H9 (cell line): ENCODE data around the gene TAP2. TPM values are rescaled to one million over a fixed set of nuclear protein-coding genes. Genes with fewer than 3 reads are reported as not detected.

Experiments
- DNase-seq: peaks from one replicate; pipeline ENCODE4 v3.0.0-alpha.2; 2017
- H2AFZ ChIP-seq: one replicate; pipeline ENCODE4 v1.6.1; 2013; ENCODE audit warnings: mild to moderate bottlenecking, low read length, control low read depth, moderate library complexity
- H2AK5ac ChIP-seq: 2 replicates; pipeline ENCODE4 v1.6.1; 2013; ENCODE audit warnings: low read length, control low read depth, mixed read lengths; ENCODE audit not compliant: insufficient read length
- H2BK120ac ChIP-seq: one replicate; pipeline ENCODE4 v1.6.1; 2013; ENCODE audit warnings: low read depth, mild to moderate bottlenecking, low read length, control low read depth, inconsistent platforms; ENCODE audit not compliant: poor library complexity, severe bottlenecking
- H2BK12ac ChIP-seq: 2 replicates; pipeline ENCODE4 v1.6.1; 2013; ENCODE audit warnings: low read length, control low read depth, mixed read lengths, low read depth; ENCODE audit not compliant: insufficient read length
- H2BK15ac ChIP-seq: 2 replicates; pipeline ENCODE4 v1.6.1; 2013; ENCODE audit warnings: low read depth, low read length, control low read depth
- H2BK20ac ChIP-seq: one replicate; pipeline ENCODE4 v1.6.1; 2013; ENCODE audit warnings: low read depth, mild to moderate bottlenecking, low read length, control low read depth, inconsistent platforms; ENCODE audit not compliant: poor library complexity, severe bottlenecking
- H2BK5ac ChIP-seq: 2 replicates; pipeline ENCODE4 v1.6.1; 2013; ENCODE audit warnings: low read length, control low read depth, mixed read lengths; ENCODE audit not compliant: insufficient read length
- H3K14ac ChIP-seq: 2 replicates; pipeline ENCODE4 v1.6.1; 2013; ENCODE audit warnings: low read length, control low read depth; ENCODE audit not compliant: insufficient read depth
- H3K18ac ChIP-seq: 2 replicates; pipeline ENCODE4 v1.6.1; 2013; ENCODE audit warnings: low read depth, mild to moderate bottlenecking, mixed read lengths, low read length, control low read depth; ENCODE audit not compliant: insufficient read length
- H3K23ac ChIP-seq: 2 replicates; pipeline ENCODE4 v1.6.1; 2013; ENCODE audit warnings: low read length, control low read depth, mixed read lengths, low read depth; ENCODE audit not compliant: insufficient read length
- H3K23me2 ChIP-seq: 2 replicates; pipeline ENCODE4 v1.6.1; 2013; ENCODE audit warnings: low read depth, mild to moderate bottlenecking, mixed read lengths, low read length, control low read depth; ENCODE audit not compliant: insufficient read length, poor library complexity, severe bottlenecking
- H3K27ac ChIP-seq: 2 replicates; pipeline ENCODE4 v1.5.1; 2013; ENCODE audit warnings: low read length, control low read depth, mixed read lengths, low read depth; ENCODE audit not compliant: insufficient read length
- H3K27me3 ChIP-seq: 2 replicates; pipeline ENCODE4 v1.6.1; 2013; ENCODE audit warnings: low read length, control low read depth, inconsistent platforms; ENCODE audit not compliant: insufficient read depth
- H3K4ac ChIP-seq: 2 replicates; pipeline ENCODE4 v1.6.1; 2013; ENCODE audit warnings: low read depth, mild to moderate bottlenecking, control low read depth, inconsistent platforms, low read length, moderate library complexity
- H3K4me1 ChIP-seq: 2 replicates; pipeline ENCODE4 v1.6.1; 2013; ENCODE audit warnings: low read length, control low read depth, inconsistent platforms; ENCODE audit not compliant: insufficient read depth
- H3K4me2 ChIP-seq: 2 replicates; pipeline ENCODE4 v1.6.1; 2013; ENCODE audit warnings: low read length, control low read depth, mixed read lengths; ENCODE audit not compliant: insufficient read length, insufficient read depth
- H3K56ac ChIP-seq: 2 replicates; pipeline ENCODE4 v1.6.1; 2013; ENCODE audit warnings: low read depth, mild to moderate bottlenecking, mixed read lengths, low read length, control low read depth; ENCODE audit not compliant: insufficient read length
- H3K79me1 ChIP-seq: 2 replicates; pipeline ENCODE4 v1.6.1; 2013; ENCODE audit warnings: low read depth, mild to moderate bottlenecking, moderate library complexity, low read length, control low read depth, inconsistent platforms; ENCODE audit not compliant: insufficient read depth, poor library complexity, severe bottlenecking
- H3K79me2 ChIP-seq: 2 replicates; pipeline ENCODE4 v1.6.1; 2013; ENCODE audit warnings: low read length, control low read depth, inconsistent platforms; ENCODE audit not compliant: insufficient read depth
- H3K9ac ChIP-seq: 2 replicates; pipeline ENCODE4 v1.6.1; 2013; ENCODE audit warnings: low read length, control low read depth, mixed read lengths; ENCODE audit not compliant: insufficient read length; ENCODE audit errors: extremely low read depth
- H3K9me3 ChIP-seq: one replicate; pipeline ENCODE4 v1.6.1; 2013; ENCODE audit warnings: low read depth, low read length, inconsistent platforms; ENCODE audit not compliant: control insufficient read depth
- H3T11ph ChIP-seq: one replicate; pipeline ENCODE4 v1.6.1; 2013; ENCODE audit warnings: mild to moderate bottlenecking, low read length, control low read depth, inconsistent platforms
- H4K20me1 ChIP-seq: one replicate; pipeline ENCODE4 v1.6.1; 2013; ENCODE audit not compliant: control insufficient read depth, insufficient read length, insufficient read depth
- H4K5ac ChIP-seq: 2 replicates; pipeline ENCODE4 v1.6.1; 2013; ENCODE audit warnings: low read depth, mild to moderate bottlenecking, mixed read lengths, low read length, control low read depth; ENCODE audit not compliant: insufficient read length
- H4K8ac ChIP-seq: replicated peaks from 2 replicates; pipeline ENCODE4 v1.6.1; 2013; ENCODE audit warnings: low read length, control low read depth, mixed read lengths, low read depth; ENCODE audit not compliant: insufficient read length
- H4K91ac ChIP-seq: 2 replicates; pipeline ENCODE4 v1.6.1; 2013; ENCODE audit warnings: low read depth, mild to moderate bottlenecking, moderate library complexity, mixed read lengths, low read length, control low read depth; ENCODE audit not compliant: insufficient read length
- H3K27ac Mint-ChIP-seq, 3 experiments: 2 replicates in 2 of 3; 3 replicates in 1 of 3; pipeline ENCODE4 v1.8.0; 2020 to 2021; ENCODE audit warnings: mixed read lengths in 3 of 3, mild to moderate bottlenecking in 1 of 3, moderate library complexity in 1 of 3
- H3K27me3 Mint-ChIP-seq: 2 replicates; pipeline ENCODE4 v1.8.0; 2021; ENCODE audit warnings: low read depth, mild to moderate bottlenecking, moderate library complexity, mixed read lengths
- H3K36me3 Mint-ChIP-seq, 3 experiments: 2 replicates in 2 of 3; 3 replicates in 1 of 3; pipeline ENCODE4 v1.8.0; 2020 to 2021; ENCODE audit warnings: low read depth in 3 of 3, mixed read lengths in 3 of 3; ENCODE audit not compliant: insufficient read depth in 1 of 3
- H3K4me1 Mint-ChIP-seq, 2 experiments: 2 replicates each; pipeline ENCODE4 v1.8.0; 2020; ENCODE audit warnings: mixed read lengths in 2 of 2
- H3K4me3 Mint-ChIP-seq, 2 experiments: 2 replicates in 1 of 2; 3 replicates in 1 of 2; pipeline ENCODE4 v1.8.0; 2020 to 2021; ENCODE audit warnings: mild to moderate bottlenecking in 2 of 2, mixed read lengths in 2 of 2, moderate library complexity in 1 of 2
- H3K9me3 Mint-ChIP-seq, 2 experiments: 2 replicates in 1 of 2; 3 replicates in 1 of 2; pipeline ENCODE4 v1.8.0; 2020; ENCODE audit warnings: mild to moderate bottlenecking in 2 of 2, mixed read lengths in 2 of 2, moderate library complexity in 1 of 2
- WGBS: extraction: QIAGEN DNeasy Blood & Tissue Kit; methylation state at CpG from one replicate; pipeline ENCODE4 v1.1.7; 2013; ENCODE audit warnings: missing lambda C conversion rate, low lambda C conversion rate, mixed read lengths; ENCODE audit not compliant: insufficient read length; ENCODE audit errors: extremely low coverage; 5-methylcytosine and 5-hydroxymethylcytosine counted together
- total RNA-seq: library from RNA; stranded (reverse); gene quantifications from 2 replicates; pipeline ENCODE4 v1.2.1, GENCODE V29; 2021
- TF ChIP-seq, protein P1 (sequence below): fragments of 200-600 bp; sonication (generic); conservative IDR thresholded peaks from 3 replicates; pipeline ENCODE4 v1.8.0; 2021; ENCODE audit warnings: antibody characterized with exemption, mild to moderate bottlenecking

The TAP2 gene
- total RNA-seq, 1 experiment from 2014 or later: 16.3 TPM

DNA sequence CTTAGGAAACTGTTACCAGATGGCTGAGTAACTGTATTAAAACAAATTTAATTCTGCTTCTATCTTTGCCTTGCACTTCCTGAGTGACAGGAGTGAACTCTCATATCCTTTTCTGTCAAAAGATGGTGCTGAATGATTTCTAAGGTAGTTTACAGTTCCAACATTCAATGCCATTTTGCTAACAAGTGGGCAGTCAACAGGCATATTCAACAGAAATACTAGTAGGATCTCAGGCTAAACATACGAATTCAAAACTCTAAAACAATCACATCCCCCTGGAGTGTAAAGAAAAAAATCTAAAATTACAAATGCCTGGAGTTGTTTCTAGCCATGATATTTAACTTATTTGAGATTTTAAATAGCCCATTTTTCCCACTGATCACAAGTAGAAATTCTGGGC is 22.1 kb upstream of the TAP2 start:
- H2BK12ac ChIP-seq: no peak overlapping the region
- H2BK15ac ChIP-seq: no peak overlapping the region
- no CpG with 5 or more reads among the region's 1 CpG for WGBS
- H3K4me3 Mint-ChIP-seq: no peak overlapping the region
- H3K27ac Mint-ChIP-seq: peak overlapping the region in 1 of 3 experiments; percentile 72; a peak in 2 of 7 replicates
- no peaks in the 10 kb centered on the region for H3K4me1 ChIP-seq
- H3K79me1 ChIP-seq: no peaks in the 10 kb centered on the region
- no peak overlapping the region for H3K27ac ChIP-seq
- H4K20me1 ChIP-seq: no peaks in the 10 kb centered on the region
- peak overlapping the region; percentile 82 for H3T11ph ChIP-seq
- H3K79me2 ChIP-seq: no peaks in the 10 kb centered on the region
- no peak overlapping the region for H3K9ac ChIP-seq
- no peak overlapping the region for H4K91ac ChIP-seq
- no peak overlapping the region for H3K18ac ChIP-seq
- no peaks in the 10 kb centered on the region for H3K23me2 ChIP-seq
- H2BK5ac ChIP-seq: no peak overlapping the region
- peak overlapping the region; percentile 49 for H2BK20ac ChIP-seq
- H2AFZ ChIP-seq: no peak overlapping the region
- H3K9me3 ChIP-seq: no peaks in the 10 kb centered on the region
- TF ChIP-seq, protein P1, sequence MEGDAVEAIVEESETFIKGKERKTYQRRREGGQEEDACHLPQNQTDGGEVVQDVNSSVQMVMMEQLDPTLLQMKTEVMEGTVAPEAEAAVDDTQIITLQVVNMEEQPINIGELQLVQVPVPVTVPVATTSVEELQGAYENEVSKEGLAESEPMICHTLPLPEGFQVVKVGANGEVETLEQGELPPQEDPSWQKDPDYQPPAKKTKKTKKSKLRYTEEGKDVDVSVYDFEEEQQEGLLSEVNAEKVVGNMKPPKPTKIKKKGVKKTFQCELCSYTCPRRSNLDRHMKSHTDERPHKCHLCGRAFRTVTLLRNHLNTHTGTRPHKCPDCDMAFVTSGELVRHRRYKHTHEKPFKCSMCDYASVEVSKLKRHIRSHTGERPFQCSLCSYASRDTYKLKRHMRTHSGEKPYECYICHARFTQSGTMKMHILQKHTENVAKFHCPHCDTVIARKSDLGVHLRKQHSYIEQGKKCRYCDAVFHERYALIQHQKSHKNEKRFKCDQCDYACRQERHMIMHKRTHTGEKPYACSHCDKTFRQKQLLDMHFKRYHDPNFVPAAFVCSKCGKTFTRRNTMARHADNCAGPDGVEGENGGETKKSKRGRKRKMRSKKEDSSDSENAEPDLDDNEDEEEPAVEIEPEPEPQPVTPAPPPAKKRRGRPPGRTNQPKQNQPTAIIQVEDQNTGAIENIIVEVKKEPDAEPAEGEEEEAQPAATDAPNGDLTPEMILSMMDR: no peak
- peaks cover under 1% of the 10 kb centered on the region; the same call in 1 of the 2 replicates for H3K27me3 ChIP-seq
- H4K5ac ChIP-seq: no peak overlapping the region
- H3K4me2 ChIP-seq: no peak overlapping the region
- no peak overlapping the region for H3K23ac ChIP-seq
- H2BK120ac ChIP-seq: no peak overlapping the region
- DNase-seq: no peak
- H3K14ac ChIP-seq: no peak overlapping the region
- H3K4ac ChIP-seq: no peak overlapping the region
- H3K4me1 Mint-ChIP-seq: peaks cover 8 to 9% of the 10 kb centered on the region in 2 experiments
- H3K36me3 Mint-ChIP-seq: no peaks in the 10 kb centered on the region
- no peak overlapping the region for H4K8ac ChIP-seq
- no peak overlapping the region for H3K56ac ChIP-seq
- no peaks in the 10 kb centered on the region for H3K9me3 Mint-ChIP-seq
- H3K27me3 Mint-ChIP-seq: peaks cover 36% of the 10 kb centered on the region
- no peak overlapping the region for H2AK5ac ChIP-seq
